GM12878 (cell line): ENCODE measurements around the gene WNT11. TPM values are rescaled to one million over a fixed set of nuclear protein-coding genes. Genes with fewer than 3 reads are reported as not detected.

Experiments
- ATAC-seq: fragments of 200-7000 bp; cut with Tn5 transposase; 3 replicates; pipeline ENCODE4 v1.9.1; 2020; ENCODE audit warnings: mild to moderate bottlenecking, moderate library complexity
- BruUV-seq: library from RNA; stranded (reverse); fragments of 400-500 nt; replicated peaks from 2 replicates; lab custom pipeline; 2021; lab: Mats Ljungman, UMichigan
- CTCF ChIA-PET: fragments of 300-600 bp; sonication (Branson Sonifier 250); formaldehyde crosslinking; extraction: SDS; loops from one replicate; lab custom pipeline; 2021; ENCODE audit warnings: inconsistent platforms; lab: Yijun Ruan, JAX
- POLR2A ChIA-PET: fragments of 350-600 bp; formaldehyde crosslinking; extraction: SDS; loops from one replicate; lab custom pipeline; 2021; ENCODE audit warnings: inconsistent platforms; lab: Charles Lee
- RAD21 ChIA-PET: fragments of 300-600 bp; sonication (Branson Sonifier 250); formaldehyde crosslinking; loops from one replicate; lab custom pipeline; 2023; ENCODE audit warnings: antibody characterized with exemption; ENCODE audit not compliant: unreplicated experiment; lab: Charles Lee
- SMC1A ChIA-PET: fragments of 300-600 bp; sonication (Branson Sonifier 250); formaldehyde crosslinking; loops from one replicate; lab custom pipeline; 2023; ENCODE audit not compliant: unreplicated experiment, uncharacterized antibody; lab: Charles Lee
- DNase-seq: peaks from one replicate; pipeline ENCODE4 v3.0.0-alpha.2; 2011; ENCODE audit warnings: low read depth, low spot score
- FAIRE-seq: peaks from 3 replicates; lab custom pipeline; 2011; peaks lifted over from hg19 to GRCh38; lab: Jason Lieb, UNC
- H2AFZ ChIP-seq: 2 replicates; pipeline ENCODE4 v1.6.0; 2011; ENCODE audit warnings: low read depth, low read length, control low read depth; ENCODE audit not compliant: control insufficient read depth
- H3K27ac ChIP-seq: 2 replicates; pipeline ENCODE4 v1.5.1; 2011; ENCODE audit warnings: control low read depth; ENCODE audit not compliant: control insufficient read depth, insufficient read depth
- H3K27me3 ChIP-seq, 2 experiments: replicated peaks in 1 of 2; 2 replicates each; pipeline versions ENCODE4 v1.6.0 to v1.6.1; 2011; ENCODE audit warnings: low read length in 1 of 2; ENCODE audit not compliant: control insufficient read depth in 2 of 2, insufficient read depth in 2 of 2
- H3K36me3 ChIP-seq, 2 experiments: 2 replicates each; pipeline ENCODE4 v1.5.1; 2011; ENCODE audit warnings: low read length in 1 of 2; ENCODE audit not compliant: control insufficient read depth in 2 of 2, insufficient read depth in 2 of 2
- H3K4me1 ChIP-seq: 2 replicates; pipeline ENCODE4 v1.6.1; 2011; ENCODE audit warnings: mild to moderate bottlenecking, low read length, moderate library complexity, mixed read lengths; ENCODE audit not compliant: control insufficient read depth, insufficient read depth
- H3K4me2 ChIP-seq: 2 replicates; pipeline ENCODE4 v1.6.0; 2011; ENCODE audit warnings: control low read depth; ENCODE audit not compliant: control insufficient read depth, insufficient read depth
- H3K4me3 ChIP-seq: fragments of 200-600 bp; sonication (generic); 2 replicates; pipeline ENCODE4 v1.5.1; 2016
- H3K79me2 ChIP-seq: 2 replicates; pipeline ENCODE4 v1.6.0; 2011; ENCODE audit warnings: low read length; ENCODE audit not compliant: control insufficient read depth, insufficient read depth
- H3K9ac ChIP-seq: 2 replicates; pipeline ENCODE4 v1.8.0; 2011; ENCODE audit warnings: low read length, control low read depth, mixed read lengths; ENCODE audit not compliant: control insufficient read depth, insufficient read depth
- H3K9me3 ChIP-seq: replicated peaks from 3 replicates; pipeline ENCODE4 v1.5.1; 2011; ENCODE audit warnings: mild to moderate bottlenecking, low read length; ENCODE audit not compliant: control insufficient read depth, insufficient read depth
- H4K20me1 ChIP-seq: 2 replicates; pipeline ENCODE4 v1.6.0; 2011; ENCODE audit not compliant: control insufficient read depth, insufficient read depth
- ATF7 ChIP-seq: fragments of 450-650 bp; IDR thresholded peaks from 2 replicates; pipeline ENCODE4 v1.6.1; 2016; ENCODE audit warnings: low read depth, mild to moderate bottlenecking
- CBX5 ChIP-seq: sonication (generic); IDR thresholded peaks from 2 replicates; pipeline ENCODE4 v1.6.1; 2016; ENCODE audit warnings: low read depth, moderate library complexity, mild to moderate bottlenecking, inconsistent platforms
- CTCF ChIP-seq, 3 experiments: IDR thresholded peaks in 2 of 3; conservative IDR thresholded peaks in 1 of 3; 2 replicates each; pipeline ENCODE4 v1.5.1; 2011; ENCODE audit warnings: low read depth in 3 of 3, low read length in 3 of 3, mild to moderate bottlenecking in 3 of 3, control low read depth in 2 of 3, moderate library complexity in 2 of 3, inconsistent platforms in 1 of 3, mixed read lengths in 1 of 3; ENCODE audit not compliant: control insufficient read depth in 2 of 3, insufficient read depth in 1 of 3; ENCODE audit errors: extremely low read depth in 1 of 3
- MEF2A ChIP-seq: IDR thresholded peaks from 2 replicates; pipeline ENCODE4 v1.6.1; 2011; ENCODE audit warnings: low read depth, mild to moderate bottlenecking, low read length, moderate library complexity; ENCODE audit not compliant: insufficient read depth
- POLR2AphosphoS5 ChIP-seq: IDR thresholded peaks from 2 replicates; pipeline ENCODE4 v1.6.1; 2011; ENCODE audit warnings: mild to moderate bottlenecking, low read length, inconsistent platforms
- RCOR1 ChIP-seq: conservative IDR thresholded peaks from 2 replicates; pipeline ENCODE4 v1.6.1; 2012; ENCODE audit warnings: low read depth, low read length, improper control_type of control experiment
- RELA ChIP-seq: fragments of 450-650 bp; IDR thresholded peaks from 2 replicates; pipeline ENCODE4 v1.8.0; 2014; ENCODE audit warnings: borderline replicate concordance; ENCODE audit not compliant: partially characterized antibody
- SIX5 ChIP-seq: IDR thresholded peaks from 2 replicates; pipeline ENCODE4 v1.6.1; 2011; ENCODE audit warnings: mild to moderate bottlenecking, low read depth, low read length, moderate library complexity; ENCODE audit not compliant: severe bottlenecking
- SMAD1 ChIP-seq: fragments of 450-650 bp; IDR thresholded peaks from 2 replicates; pipeline ENCODE4 v1.6.1; 2018; ENCODE audit warnings: mild to moderate bottlenecking, low read depth; ENCODE audit not compliant: partially characterized antibody
- SMARCA5 ChIP-seq: fragments of 450-650 bp; IDR thresholded peaks from 2 replicates; pipeline ENCODE4 v1.6.1; 2017; ENCODE audit warnings: mild to moderate bottlenecking
- TBL1XR1 ChIP-seq: IDR thresholded peaks from 2 replicates; pipeline ENCODE4 v1.6.1; 2012; ENCODE audit warnings: low read depth, low read length, improper control_type of control experiment
- ZBED1 ChIP-seq: IDR thresholded peaks from 2 replicates; pipeline ENCODE4 v1.6.1; 2016; ENCODE audit warnings: borderline replicate concordance
- ZNF217 ChIP-seq: fragments of 450-650 bp; IDR thresholded peaks from 2 replicates; pipeline ENCODE4 v1.6.1; 2017; ENCODE audit warnings: antibody characterized with exemption, mild to moderate bottlenecking
- ZNF24 ChIP-seq: fragments of 450-650 bp; IDR thresholded peaks from 2 replicates; pipeline ENCODE4 v1.6.1; 2017; ENCODE audit warnings: antibody characterized with exemption, mild to moderate bottlenecking
- WGBS: methylation state at CpG from one replicate; pipeline ENCODE4 v1.1.6; 2016; ENCODE audit warnings: low lambda C conversion rate; ENCODE audit not compliant: insufficient replicate concordance, insufficient coverage; ENCODE audit errors: missing lambda C conversion rate; 5-methylcytosine and 5-hydroxymethylcytosine counted together
- in situ Hi-C: fragments of 300-500 bp; cut with MboI; formaldehyde crosslinking; loops from 9 replicates; pipeline ENCODE4 v1.14.3; 2018; ENCODE audit warnings: mixed read lengths
- intact Hi-C: fragments of 100-400 bp; cut with micrococcal nuclease; formaldehyde crosslinking; loops from one replicate; pipeline ENCODE4 v1.14.2; 2022; ENCODE audit not compliant: unreplicated experiment
- polyA plus RNA-seq, 11 experiments: library from polyadenylated mRNA; depleted of rRNA in 4 of 11; unstranded in 6 of 11; stranded (reverse) in 5 of 11; fragments of >200 nt; fragmentation: Nextera tagmentation in 4 of 11; fragmentation: Illumina TruSeq in 1 of 11; extraction: Ambion mirVana in 4 of 11; extraction: Trizol in 1 of 11; gene quantifications; 1 replicate in 1 of 11; 2 replicates in 10 of 11; pipeline versions ENCODE4 v1.2.1 to v1.2.3, GENCODE V29; 2011 to 2016; ENCODE audit warnings: inconsistent platforms in 2 of 11, missing spikeins in 2 of 11, low read depth in 1 of 11
- total RNA-seq, 4 experiments: library from RNA; depleted of rRNA in 3 of 4; stranded (reverse); fragments of >200 nt in 3 of 4; fragmentation: Illumina TruSeq in 1 of 4; extraction: Trizol in 1 of 4; gene quantifications; 2 replicates each; pipeline versions ENCODE4 v1.2.1 to v1.2.3, GENCODE V29; 2013 to 2021

Gene WNT11
- total and polyA plus RNA-seq, 10 of the 15 experiments (the other 5 are each of a cell fraction or from before 2014, with no cell fraction given) = 0.05 to 0.19 TPM; not detected in 8

- FAIRE-seq = no peak
- no peak for DNase-seq
- ATAC-seq = no peak
- Histone ChIP-seq H3K9ac (no peak overlapping the region), H4K20me1 (no peaks in the 10 kb centered on the region), H3K79me2 (no peaks in the 10 kb centered on the region), H3K27ac (no peak overlapping the region), H3K4me2 (no peak overlapping the region), H3K4me3 (no peak overlapping the region), H3K9me3 (no peaks in the 10 kb centered on the region), H2AFZ (no peak overlapping the region), H3K4me1 (peaks cover 17% of the 10 kb centered on the region), H3K36me3 (no peaks in the 10 kb centered on the region), H3K27me3 (no peaks in the 10 kb centered on the region)
- no peak for TF ChIP-seq RELA
- TF ChIP-seq CBX5 = no peak
- TF ChIP-seq SMARCA5 = no peak
- no peak for TF ChIP-seq ZNF217
- TF ChIP-seq POLR2AphosphoS5 = no peak
- TF ChIP-seq SMAD1 = no peak
- TF ChIP-seq ZNF24 = no peak
- no peak for TF ChIP-seq ZBED1
- no peak for TF ChIP-seq TBL1XR1
- TF ChIP-seq CTCF (IDR thresholded peaks at IDR 0.05 in 2 of 3, conservative IDR thresholded peaks at IDR 0.05 in 1 of 3; ENCODE audit: control insufficient read depth in 2 of 3, extremely low read depth in 1 of 3, insufficient read depth in 1 of 3, low read depth in 3 of 3, low read length in 3 of 3) = no peak
- TF ChIP-seq MEF2A = no peak
- no peak for TF ChIP-seq SIX5
- no peak for TF ChIP-seq ATF7
- no peak for TF ChIP-seq RCOR1
- RAD21 ChIA-PET = no interaction called here
- WGBS = 72% methylated on average over 27 of the region's 50 CpGs
- CTCF ChIA-PET = interaction anchor here (1.0 kb wide), 1 partner anchor 13 kb away, joined by 4 read pairs; no protein-coding TSS in a partner anchor
- no TSS peak for BruUV-seq
- in situ Hi-C loops (no loop called here), intact Hi-C loops (loop anchor here (5.0 kb wide), 1 partner anchor 42 kb away; the partner anchor contains the start of gene WNT11)
- SMC1A ChIA-PET = interaction anchor here (1.1 kb wide), 1 partner anchor 9 kb away, joined by 3 read pairs; no protein-coding TSS in a partner anchor
- POLR2A ChIA-PET = no interaction called here
These were observed 41.2 kb downstream of the WNT11 start for GRCh38 chr11:76164861-76165751.
